AML-193 (cell line): ENCODE measurements around the gene TMEM167B.
A peak's percentile ranks its signal among the peaks of the same experiment; 100 is the strongest.
"Not testable (repeated sequence)": the region's sequence is repeated elsewhere in the genome, so short reads cannot be mapped to it uniquely, and the experiment has no call there.

Experiments used
- DNase-seq, 2 experiments: peaks; one replicate each; lab custom pipeline; 2025; lab: John Stamatoyannopoulos, UW

The TMEM167B gene

GRCh38 chr1:109090196-109091077 is at the start of gene TMEM167B:
TMEM167B (plus strand) TSS chr1:109090764; CDS start chr1:109090873, 109 bp downstream.
- DNase-seq, result peak; percentile 88 to 93

GRCh38 chr1:109040989-109041620 is 49.5 kb upstream of the TMEM167B start:
- no peak for DNase-seq

- DNase-seq, result peak; percentile 91 to 93
Measured at GRCh38 chr1:109041621-109042468, 48.7 kb upstream of the TMEM167B start, which contains the start of gene WDR47. WDR47 (minus strand) TSS chr1:109042102; CDS start chr1:109023512, 18,590 bp downstream.

- no peak for DNase-seq
Measured at GRCh38 chr1:109045595-109045994, 45.0 kb upstream of the TMEM167B start.

GRCh38 chr1:109046671-109047070 is 43.9 kb upstream of the TMEM167B start:
- no peak for DNase-seq

GRCh38 chr1:109047339-109047738 is 43.2 kb upstream of the TMEM167B start:
- DNase-seq, result no peak

- no peak for DNase-seq
Measured at GRCh38 chr1:109048335-109048734, 42.2 kb upstream of the TMEM167B start.

- DNase-seq, result no peak
Measured at GRCh38 chr1:109050228-109050995, 40.2 kb upstream of the TMEM167B start.

- not testable (repeated sequence) for DNase-seq
Measured at GRCh38 chr1:109052145-109052544, 38.4 kb upstream of the TMEM167B start.

GRCh38 chr1:109056064-109056463 is 34.5 kb upstream of the TMEM167B start:
- DNase-seq, result no peak

- DNase-seq, result no peak
Measured at GRCh38 chr1:109059026-109059425, 31.5 kb upstream of the TMEM167B start.

GRCh38 chr1:109060707-109061106 is 29.9 kb upstream of the TMEM167B start:
- no peak for DNase-seq

- no peak for DNase-seq
Measured at GRCh38 chr1:109061183-109061582, 29.4 kb upstream of the TMEM167B start.

- no peak for DNase-seq
Measured at GRCh38 chr1:109065137-109065536, 25.4 kb upstream of the TMEM167B start.

GRCh38 chr1:109067883-109068282 is 22.7 kb upstream of the TMEM167B start:
- no peak for DNase-seq

GRCh38 chr1:109069294-109069693 is 21.3 kb upstream of the TMEM167B start:
- no peak for DNase-seq

GRCh38 chr1:109075531-109076490 is 14.8 kb upstream of the TMEM167B start, which contains the start of gene TAF13:
TAF13 (minus strand) TSS chr1:109076003; CDS start chr1:109075947, 56 bp downstream.
- DNase-seq, result peak; percentile 79 to 82

- no peak for DNase-seq
Measured at GRCh38 chr1:109078317-109078716, 12.2 kb upstream of the TMEM167B start.

- DNase-seq, result no peak
Measured at GRCh38 chr1:109079240-109079622, 11.3 kb upstream of the TMEM167B start.

- no peak for DNase-seq
Measured at GRCh38 chr1:109080441-109081082, 10.0 kb upstream of the TMEM167B start.
